Sciatic nerve (tissue), 2 donors: ENCODE measurements around the gene GPC6. TPM values are rescaled to one million over a fixed set of nuclear protein-coding genes. Genes with fewer than 3 reads are reported as not detected.
A peak's percentile ranks its signal among the peaks of the same experiment; 100 is the strongest.
"Not testable (repeated sequence)": the region's sequence is repeated elsewhere in the genome, so short reads cannot be mapped to it uniquely, and the experiment has no call there.

Experiments
- ATAC-seq: fragments of 200-7000 bp; cut with Tn5 transposase; one replicate; pipeline ENCODE4 v1.9.1; 2020; ENCODE audit warnings: mild to moderate bottlenecking, moderate library complexity
- DNase-seq: peaks from one replicate; pipeline ENCODE4 v3.0.0-alpha.2; 2020; ENCODE audit warnings: low spot score
- intact Hi-C: fragments of 100-400 bp; cut with DNase I; formaldehyde crosslinking; loops from one replicate; pipeline ENCODE4 v1.14.2; 2022
- total RNA-seq: library from RNA; stranded (reverse); fragmentation: NEBNext Ultra II Directional; extraction: Animal tissue kit (Norgen Biotek cat#: 25700); gene quantifications from one replicate; pipeline ENCODE4 v1.2.1, GENCODE V29; 2021
- donor health status: DM: no; HTN: no; CAD: no.
- donor health status: DM: no; HTN: no; CAD: no.

The GPC6 gene
- total RNA-seq, 1 donor from 2014 or later = 37.8 TPM

- DNase-seq = no peak
- intact Hi-C loops = no loop called here
- no peak for ATAC-seq
Observed at GRCh38 chr13:93460005-93460404, 233.4 kb downstream of the GPC6 start.

DNA sequence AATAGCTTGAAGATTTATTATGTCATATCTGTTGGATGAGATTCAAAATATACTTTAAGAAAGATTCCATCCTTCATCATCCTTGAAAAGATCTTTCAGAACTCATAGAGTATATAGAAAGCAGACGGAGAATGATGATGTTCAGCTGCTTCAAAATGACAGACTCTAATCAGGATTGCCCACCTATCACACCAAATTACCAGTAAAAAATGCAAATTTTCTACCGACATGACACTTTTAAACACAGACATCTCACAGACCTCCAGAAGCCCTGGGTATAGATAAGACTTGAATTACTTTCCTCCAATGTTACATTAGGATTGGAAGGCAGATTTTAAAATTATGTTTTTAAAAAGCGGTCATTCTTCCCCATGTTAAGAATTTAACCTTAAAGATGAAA lies 235.5 kb downstream of the GPC6 start:
- ATAC-seq (no peak), DNase-seq (no peak)
- intact Hi-C loops = no loop called here

GRCh38 chr13:93466502-93467036 lies 240.0 kb downstream of the GPC6 start:
- no peak for DNase-seq
- no peak for ATAC-seq
- intact Hi-C loops = no loop called here

- intact Hi-C loops = no loop called here
- ATAC-seq = no peak
Observed at GRCh38 chr13:93467175-93467574, 240.6 kb downstream of the GPC6 start.

GRCh38 chr13:93468433-93468832 lies 241.8 kb downstream of the GPC6 start:
- DNase-seq (no peak), ATAC-seq (no peak)
- intact Hi-C loops = no loop called here

More at GRCh38 chr13:93467175-93467574, 240.6 kb downstream of the GPC6 start:
- no peak for DNase-seq

- ATAC-seq (no peak), DNase-seq (no peak)
- intact Hi-C loops = no loop called here
Observed at GRCh38 chr13:93472296-93472695, 245.7 kb downstream of the GPC6 start.

DNA sequence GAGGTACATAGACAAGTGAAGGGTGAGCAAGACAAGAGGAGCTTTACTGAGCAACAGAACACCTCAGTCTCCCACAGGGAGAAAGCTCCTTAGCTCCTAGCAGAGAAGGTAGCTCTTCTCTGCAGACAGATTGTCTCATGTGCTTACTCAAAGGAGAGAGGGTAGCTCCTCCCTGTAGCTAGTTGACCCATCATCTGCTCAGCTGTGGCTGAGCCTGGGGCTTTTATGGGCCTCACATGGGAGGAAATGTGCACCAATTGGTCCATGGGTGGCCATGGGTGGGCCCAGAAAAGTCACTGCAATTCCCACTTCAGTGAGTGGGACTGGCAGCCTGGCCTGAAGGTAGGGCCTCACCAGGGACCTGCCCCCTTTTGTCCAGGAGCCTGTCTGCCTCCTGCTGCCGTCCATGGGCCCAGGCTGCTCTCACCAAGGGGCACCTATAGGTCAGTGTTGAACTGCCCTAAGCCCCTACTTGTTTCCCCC lies 246.2 kb downstream of the GPC6 start:
- ATAC-seq = peak; percentile 28
- intact Hi-C loops = no loop called here
- DNase-seq = no peak

- intact Hi-C loops = no loop called here
- no peak for DNase-seq
- ATAC-seq = peak; percentile 36
Observed at GRCh38 chr13:93473441-93474270, 247.0 kb downstream of the GPC6 start.

- intact Hi-C loops = no loop called here
- DNase-seq = no peak
- ATAC-seq = no peak
Observed at GRCh38 chr13:93476175-93476574, 249.6 kb downstream of the GPC6 start.

DNA sequence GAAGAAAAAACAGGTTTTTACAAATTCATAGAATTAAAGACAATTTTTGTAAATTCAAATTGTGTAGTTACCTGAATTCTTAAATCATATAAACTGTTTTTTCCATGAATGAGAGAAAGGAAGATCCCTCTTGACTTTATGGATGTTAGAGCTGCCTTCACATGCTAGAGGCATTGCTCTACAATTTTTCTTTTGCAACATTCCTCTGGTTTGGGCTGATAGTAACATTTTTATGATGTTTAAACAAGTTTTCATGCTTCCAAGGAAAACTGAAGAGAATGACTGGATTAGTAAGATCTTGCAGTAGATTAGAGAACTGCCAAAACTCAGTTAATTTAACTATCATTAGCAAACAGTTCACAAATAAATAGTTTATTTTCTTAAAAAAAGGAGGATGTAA lies 250.6 kb downstream of the GPC6 start:
- ATAC-seq (no peak), DNase-seq (no peak)
- intact Hi-C loops = no loop called here

DNA sequence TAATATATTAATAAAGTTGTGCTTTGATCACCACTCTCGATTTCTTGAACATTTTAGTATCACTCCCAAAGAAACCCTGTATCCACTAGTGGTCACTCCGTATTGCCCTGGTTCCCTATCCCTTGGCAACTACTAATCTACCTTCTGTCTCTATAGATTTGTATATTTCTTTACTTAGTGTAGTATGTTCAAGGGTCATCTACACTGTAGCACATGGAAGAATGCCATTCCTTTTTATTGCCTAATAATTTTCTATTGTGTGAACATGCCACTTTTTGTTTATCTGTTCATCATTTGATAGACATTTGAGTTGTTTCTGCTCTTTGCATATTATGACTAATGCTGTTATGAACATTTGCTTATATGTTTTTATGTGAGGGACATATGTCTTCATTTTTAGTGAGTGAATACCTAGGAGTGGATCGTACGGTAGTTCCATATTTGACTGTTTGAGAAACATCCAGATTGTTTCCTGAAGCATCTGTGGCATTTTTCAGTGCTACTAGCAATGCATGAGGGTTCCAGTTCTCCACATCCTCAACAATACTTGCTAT lies 254.0 kb downstream of the GPC6 start:
- intact Hi-C loops = no loop called here
- ATAC-seq (no peak), DNase-seq (no peak)

- ATAC-seq, DNase-seq, intact Hi-C loops: not testable (repeated sequence)
Observed at GRCh38 chr13:93496117-93496516, 269.5 kb downstream of the GPC6 start.

DNA sequence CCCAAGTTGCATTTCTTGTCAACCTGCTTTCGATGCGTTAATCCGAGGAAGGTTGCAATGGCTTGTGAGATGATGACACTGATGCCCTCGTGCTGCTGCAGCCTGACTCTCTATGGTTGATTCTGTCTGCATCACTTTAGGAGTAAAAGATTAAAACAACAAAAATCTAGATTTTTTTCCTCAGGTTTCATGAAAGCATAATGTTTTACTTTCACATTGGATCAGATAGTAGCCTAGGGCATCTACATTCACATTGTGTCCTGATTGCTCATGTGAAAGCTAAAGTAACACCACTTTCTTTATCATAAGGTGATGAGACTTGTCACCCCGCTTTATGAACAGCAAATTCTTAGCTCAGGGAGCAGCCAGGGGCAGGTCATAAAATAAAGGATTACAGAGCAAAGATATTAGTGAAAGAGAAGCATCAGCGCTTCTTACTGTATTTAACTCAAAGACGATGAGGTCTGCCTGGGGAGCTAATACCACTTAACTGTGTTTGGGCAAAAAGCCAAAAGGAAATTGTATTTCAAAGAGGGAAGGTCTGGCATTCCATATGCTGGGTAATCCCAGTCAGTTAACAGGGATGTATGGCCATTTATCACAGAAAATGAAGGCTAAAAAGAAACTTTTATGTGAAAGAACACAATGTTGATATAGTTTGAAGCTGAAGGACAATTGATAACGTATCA lies 270.5 kb downstream of the GPC6 start:
- no peak for DNase-seq

GRCh38 chr13:93499991-93500390 lies 273.4 kb downstream of the GPC6 start:
- DNase-seq = no peak
- intact Hi-C loops = no loop called here
- peak; percentile 17 for ATAC-seq

More for the DNA sequence above, 270.5 kb downstream of the GPC6 start:
- intact Hi-C loops = no loop called here
- no peak for ATAC-seq

DNA sequence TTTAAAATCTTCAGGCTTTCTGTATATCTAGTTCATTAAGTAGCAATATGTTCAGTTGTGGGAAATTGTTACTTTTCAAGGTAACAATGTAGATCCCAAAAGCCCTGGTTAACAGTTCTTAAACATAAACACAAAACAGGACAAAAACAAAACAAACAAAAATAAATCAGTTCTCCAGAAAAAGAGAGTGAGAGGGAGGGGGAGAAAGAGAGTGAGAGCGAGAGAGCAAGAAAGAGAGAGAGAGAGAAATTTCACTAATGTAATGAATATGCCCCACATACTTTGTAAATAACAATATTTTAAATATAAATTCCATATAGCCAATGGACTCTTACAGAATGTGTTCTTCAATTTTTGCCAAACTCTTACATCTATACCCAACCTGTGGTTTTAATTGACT lies 275.5 kb downstream of the GPC6 start:
- ATAC-seq = no peak
- intact Hi-C loops = no loop called here
- no peak for DNase-seq

GRCh38 chr13:93502987-93503615 lies 276.5 kb downstream of the GPC6 start:
- intact Hi-C loops = no loop called here
- ATAC-seq (no peak), DNase-seq (no peak)

- ATAC-seq = no peak
- intact Hi-C loops = no loop called here
- DNase-seq = no peak
Observed at GRCh38 chr13:93505104-93505952, 278.7 kb downstream of the GPC6 start.

GRCh38 chr13:93511011-93511410 lies 284.4 kb downstream of the GPC6 start:
- DNase-seq (no peak), ATAC-seq (no peak)
- intact Hi-C loops = no loop called here
